ENCODE results near the gene PYGL. TPM values are rescaled to one million over a fixed set of nuclear protein-coding genes. Genes with fewer than 3 reads are reported as not detected.
A peak's percentile ranks its signal among the peaks of the same experiment; 100 is the strongest.
"Not testable (repeated sequence)": the region's sequence is repeated elsewhere in the genome, so short reads cannot be mapped to it uniquely, and the experiment has no call there.

The PYGL gene
- total RNA-seq, 4 donors from 2014 or later, result 18.5 to 39.7 (median 27.4) TPM

DNA sequence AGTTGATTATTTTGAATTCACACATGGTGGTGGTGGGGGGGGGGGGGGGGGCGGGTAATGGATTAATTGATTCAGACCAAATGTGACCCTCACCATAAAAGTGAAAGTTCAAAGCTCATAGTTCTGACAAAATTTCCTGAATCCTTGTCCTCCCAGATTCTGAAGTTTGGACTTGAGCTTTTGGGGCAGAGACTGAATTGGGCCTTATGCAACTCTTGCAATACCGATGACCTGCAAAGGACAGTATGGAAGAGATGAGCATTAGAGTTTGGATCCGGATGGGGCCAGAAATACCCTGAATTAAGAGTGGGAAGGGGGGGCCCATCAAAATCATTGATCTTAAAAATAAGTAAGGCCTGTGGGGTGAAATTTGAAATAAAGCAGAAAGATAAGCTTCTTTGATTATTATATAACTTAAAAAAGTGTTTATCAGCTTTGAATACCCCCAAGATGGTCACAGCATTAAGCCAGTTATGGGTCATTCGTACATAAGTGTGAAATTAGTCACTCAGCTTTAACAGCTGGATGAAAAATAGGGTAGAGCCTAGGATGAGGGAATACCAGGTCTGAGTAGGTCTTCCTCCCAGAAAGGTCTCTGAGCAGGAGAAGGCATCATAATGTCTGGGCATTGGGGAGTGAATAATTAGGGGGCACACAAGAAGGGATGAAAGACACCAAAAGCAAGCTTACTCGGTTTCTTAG is 2.1 kb upstream of the PYGL start:
- 89 to 100% methylated on average over 4 to 5 of the region's 5 CpGs for WGBS, 2 donors (ENCODE audit: low coverage in 1 of 2)
- H3K27me3 ChIP-seq, result no peaks in the 10 kb centered on the region
- no peaks in the 10 kb centered on the region for H3K9me3 ChIP-seq
- no peak overlapping the region for H3K4me3 ChIP-seq
- no peaks in the 10 kb centered on the region for H3K36me3 ChIP-seq
- TF ChIP-seq POLR2A (IDR thresholded peaks at IDR 0.05) (no peak), EP300 (IDR thresholded peaks at IDR 0.05) (no peak), POLR2AphosphoS5 (IDR thresholded peaks at IDR 0.05) (no peak)
- TF ChIP-seq, protein P1, sequence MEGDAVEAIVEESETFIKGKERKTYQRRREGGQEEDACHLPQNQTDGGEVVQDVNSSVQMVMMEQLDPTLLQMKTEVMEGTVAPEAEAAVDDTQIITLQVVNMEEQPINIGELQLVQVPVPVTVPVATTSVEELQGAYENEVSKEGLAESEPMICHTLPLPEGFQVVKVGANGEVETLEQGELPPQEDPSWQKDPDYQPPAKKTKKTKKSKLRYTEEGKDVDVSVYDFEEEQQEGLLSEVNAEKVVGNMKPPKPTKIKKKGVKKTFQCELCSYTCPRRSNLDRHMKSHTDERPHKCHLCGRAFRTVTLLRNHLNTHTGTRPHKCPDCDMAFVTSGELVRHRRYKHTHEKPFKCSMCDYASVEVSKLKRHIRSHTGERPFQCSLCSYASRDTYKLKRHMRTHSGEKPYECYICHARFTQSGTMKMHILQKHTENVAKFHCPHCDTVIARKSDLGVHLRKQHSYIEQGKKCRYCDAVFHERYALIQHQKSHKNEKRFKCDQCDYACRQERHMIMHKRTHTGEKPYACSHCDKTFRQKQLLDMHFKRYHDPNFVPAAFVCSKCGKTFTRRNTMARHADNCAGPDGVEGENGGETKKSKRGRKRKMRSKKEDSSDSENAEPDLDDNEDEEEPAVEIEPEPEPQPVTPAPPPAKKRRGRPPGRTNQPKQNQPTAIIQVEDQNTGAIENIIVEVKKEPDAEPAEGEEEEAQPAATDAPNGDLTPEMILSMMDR (IDR thresholded peaks at IDR 0.05), result no peak
- H3K4me1 ChIP-seq, result peaks cover 0 to 19% (median 0%) of the 10 kb centered on the region in 3 donors
- no peak overlapping the region for H3K27ac ChIP-seq
- ATAC-seq, result no peak

DNA sequence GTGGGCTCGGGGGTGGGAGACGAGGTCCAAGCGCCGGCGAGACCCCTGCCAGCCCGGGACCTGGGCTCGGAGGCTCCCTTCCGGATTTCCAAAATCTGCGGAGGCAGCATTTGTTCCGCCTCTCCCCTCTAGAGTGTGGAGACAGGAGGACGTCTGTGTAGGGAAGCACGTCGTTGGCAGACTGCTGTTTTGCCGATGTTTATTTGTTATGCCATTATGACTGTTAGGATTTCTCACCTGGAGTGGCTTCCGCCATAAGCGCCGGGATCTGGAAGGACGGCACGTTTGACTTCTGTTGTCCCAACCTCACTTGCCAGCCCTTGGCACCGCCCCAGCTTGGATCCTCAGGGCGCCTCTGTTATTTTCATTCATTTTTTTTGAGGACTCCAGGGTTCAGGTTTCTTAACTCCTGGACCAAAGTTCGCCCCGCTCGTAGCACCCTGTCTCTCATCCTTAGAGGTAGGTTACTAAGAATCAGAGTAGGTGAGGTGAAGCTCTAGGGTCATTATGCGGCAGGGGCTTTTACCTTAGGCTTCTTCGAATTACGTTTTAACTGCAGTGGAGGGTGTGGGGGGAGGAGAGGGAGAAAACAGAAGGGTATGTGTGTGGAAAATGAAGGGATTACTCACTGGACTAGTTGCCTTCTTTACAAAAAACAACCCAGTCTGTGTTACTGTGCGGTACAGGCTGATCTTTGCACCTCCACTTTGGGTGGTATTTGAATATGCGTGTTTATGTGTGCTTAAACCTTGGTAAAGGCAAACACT is 547 bp upstream of the PYGL start:
- 18 to 23% methylated on average over 7 to 9 of the region's 29 CpGs for WGBS, 2 donors (ENCODE audit: low coverage in 1 of 2)
- H3K27ac ChIP-seq, result peak overlapping the region; percentile 3 to 88 (median 82)
- TF ChIP-seq, protein P1 (IDR thresholded peaks at IDR 0.05), result peak in 1 of 4 experiments; percentile 3
- TF ChIP-seq POLR2A (IDR thresholded peaks at IDR 0.05) (peak in 1 of 2 donors; percentile 1), POLR2AphosphoS5 (IDR thresholded peaks at IDR 0.05) (no peak), EP300 (IDR thresholded peaks at IDR 0.05) (no peak)
- H3K4me1 ChIP-seq, result peaks cover 0 to 19% (median 0%) of the 10 kb centered on the region in 3 donors
- peak overlapping the region; percentile 64 to 82 for H3K4me3 ChIP-seq
- H3K27me3 ChIP-seq, result no peaks in the 10 kb centered on the region
- no peaks in the 10 kb centered on the region for H3K9me3 ChIP-seq
- no peaks in the 10 kb centered on the region for H3K36me3 ChIP-seq
- peak; percentile 64 for ATAC-seq

DNA sequence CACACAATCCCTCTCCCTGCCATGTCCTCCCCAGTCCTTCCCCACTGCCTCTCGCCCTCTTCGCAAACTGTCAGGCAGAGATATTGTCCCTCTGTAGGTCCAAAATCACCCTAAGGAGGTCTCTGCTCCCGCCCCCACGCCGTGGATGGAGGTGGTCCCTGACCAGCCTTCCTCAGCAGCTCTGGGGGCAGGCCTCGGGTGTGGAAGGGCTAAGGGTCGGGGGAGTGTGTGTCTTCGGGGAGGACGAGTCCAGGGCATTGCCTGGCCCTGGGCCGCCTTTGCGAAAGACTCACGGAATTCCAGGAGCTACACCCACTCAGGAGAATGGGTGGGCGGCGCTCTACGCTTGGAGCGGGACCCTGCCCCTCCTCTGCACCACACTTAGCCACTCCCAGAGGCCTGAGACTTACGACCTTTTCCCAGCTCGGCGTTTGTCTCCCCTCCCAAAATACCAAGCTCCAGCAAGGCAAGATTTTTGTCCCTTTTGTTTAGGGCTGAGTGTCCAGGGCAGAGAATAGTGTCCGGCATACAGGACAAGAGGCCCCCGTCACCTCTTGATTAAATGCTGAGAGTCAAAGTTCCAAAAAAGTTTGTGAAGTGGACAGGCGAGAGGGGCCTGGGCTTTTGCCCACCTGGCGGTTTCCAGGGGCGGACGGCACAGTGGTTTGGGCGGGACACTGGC is 881 bp downstream of the PYGL start:
- 42 to 81% methylated on average over 2 to 9 of the region's 26 CpGs for WGBS, 2 donors (ENCODE audit: low coverage in 1 of 2)

DNA sequence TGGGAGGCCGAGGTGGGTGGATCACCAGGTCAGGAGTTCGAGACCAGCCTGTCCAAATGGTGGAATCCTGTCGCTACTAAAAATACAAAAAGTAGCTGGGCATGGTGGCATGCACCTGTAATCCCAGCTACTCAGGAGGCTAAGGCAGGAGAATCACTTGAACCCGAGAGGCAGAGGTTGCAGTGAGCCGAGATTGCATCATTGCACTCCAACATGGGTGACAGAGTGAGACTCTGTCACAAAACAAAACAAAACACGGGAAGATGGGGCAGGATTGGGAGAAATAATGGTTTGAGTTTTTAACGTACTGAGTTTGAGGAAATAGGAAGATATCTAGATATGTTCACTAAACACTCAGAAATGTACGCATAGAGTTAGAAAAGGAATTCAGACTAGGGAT is 2.6 kb downstream of the PYGL start:
- H3K4me3 ChIP-seq, H3K36me3 ChIP-seq, ATAC-seq, H3K9me3 ChIP-seq, H3K27ac ChIP-seq, H3K27me3 ChIP-seq: not testable (repeated sequence)
- H3K4me1 ChIP-seq, result peaks cover 0 to 19% (median 0%) of the 10 kb centered on the region in 3 donors
- WGBS, 2 donors (ENCODE audit: low coverage in 1 of 2), result 78 to 89% methylated on average over 5 to 6 of the region's 8 CpGs

More for the DNA sequence above, 881 bp downstream of the PYGL start:
- TF ChIP-seq POLR2A (IDR thresholded peaks at IDR 0.05) (peak in 1 of 2 donors; percentile 17), POLR2AphosphoS5 (IDR thresholded peaks at IDR 0.05) (peak; percentile 8)
- TF ChIP-seq, protein P1 (IDR thresholded peaks at IDR 0.05), result no peak
- Histone ChIP-seq H3K4me3 (peak overlapping the region; percentile 64 to 82), H3K27me3 (no peaks in the 10 kb centered on the region), H3K27ac (peak overlapping the region in 3 of 4 donors; percentile 81 to 88 (median 82)), H3K36me3 (no peaks in the 10 kb centered on the region), H3K9me3 (no peaks in the 10 kb centered on the region), H3K4me1 (peaks cover 0 to 19% (median 0%) of the 10 kb centered on the region in 3 donors)
- ATAC-seq, result peak; percentile 78

DNA sequence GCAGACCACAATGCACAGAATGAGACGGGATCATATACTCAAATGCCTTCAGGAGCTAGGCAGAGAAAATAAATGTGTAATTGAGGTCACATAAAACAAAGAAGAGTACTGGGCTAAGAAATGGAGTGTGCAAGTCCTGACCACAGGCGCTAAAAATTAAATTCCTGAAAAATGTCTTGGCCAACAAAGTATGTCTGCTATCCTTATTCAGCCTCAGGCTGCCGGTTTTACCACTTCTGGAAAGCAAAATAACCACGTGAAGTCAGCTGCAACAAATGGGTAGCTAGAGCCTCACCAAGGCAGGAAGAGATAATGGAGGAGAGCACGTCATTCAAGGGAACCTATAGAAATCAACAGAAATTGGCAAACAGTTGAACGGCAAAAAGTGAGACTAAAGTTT is 3.1 kb downstream of the PYGL start:
- Histone ChIP-seq H3K4me3 (no peak overlapping the region), H3K27me3 (no peaks in the 10 kb centered on the region), H3K9me3 (no peaks in the 10 kb centered on the region), H3K4me1 (peaks cover 0 to 19% (median 0%) of the 10 kb centered on the region in 3 donors), H3K27ac (no peak overlapping the region), H3K36me3 (peaks cover 0 to 5% of the 10 kb centered on the region in 2 donors)
- TF ChIP-seq POLR2AphosphoS5 (IDR thresholded peaks at IDR 0.05) (no peak), POLR2A (IDR thresholded peaks at IDR 0.05) (no peak), EP300 (IDR thresholded peaks at IDR 0.05) (no peak)
- TF ChIP-seq, protein P1 (IDR thresholded peaks at IDR 0.05), result no peak
- no peak for ATAC-seq
- 83 to 86% methylated on average over 6 of the region's 6 CpGs for WGBS, 2 donors (ENCODE audit: low coverage in 1 of 2)

All from gastroesophageal sphincter (tissue), 4 donors.